GM12801 (cell line): ENCODE data around the gene SGCD.

ENCODE experiments used
- TF ChIP-seq, protein P1 (sequence below): IDR thresholded peaks from one replicate; pipeline ENCODE4 v1.5.1; 2011; ENCODE audit warnings: control low read depth; ENCODE audit not compliant: insufficient read length; ENCODE audit errors: extremely low read depth

The SGCD gene

DNA sequence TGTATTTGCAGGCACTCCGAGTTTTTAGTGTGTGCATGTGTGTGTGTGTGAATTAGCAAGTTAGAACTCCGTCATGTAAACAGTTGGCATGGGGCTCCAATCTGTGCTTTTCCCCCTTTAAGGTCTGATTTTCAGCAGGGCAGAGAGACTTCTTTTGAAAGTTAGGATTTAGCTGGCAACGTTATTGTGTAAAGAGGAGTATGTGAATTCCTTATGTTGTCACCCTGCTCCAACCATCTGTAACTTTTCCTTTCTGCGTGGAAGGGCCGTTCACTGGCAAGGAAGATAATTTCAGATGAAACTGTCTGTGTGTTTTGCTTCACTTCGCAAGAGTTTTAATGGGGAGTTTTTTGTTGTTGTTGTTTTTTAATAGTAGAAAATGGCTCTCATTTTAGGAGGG, 332 bp downstream of the SGCD start:
- TF ChIP-seq, protein P1, sequence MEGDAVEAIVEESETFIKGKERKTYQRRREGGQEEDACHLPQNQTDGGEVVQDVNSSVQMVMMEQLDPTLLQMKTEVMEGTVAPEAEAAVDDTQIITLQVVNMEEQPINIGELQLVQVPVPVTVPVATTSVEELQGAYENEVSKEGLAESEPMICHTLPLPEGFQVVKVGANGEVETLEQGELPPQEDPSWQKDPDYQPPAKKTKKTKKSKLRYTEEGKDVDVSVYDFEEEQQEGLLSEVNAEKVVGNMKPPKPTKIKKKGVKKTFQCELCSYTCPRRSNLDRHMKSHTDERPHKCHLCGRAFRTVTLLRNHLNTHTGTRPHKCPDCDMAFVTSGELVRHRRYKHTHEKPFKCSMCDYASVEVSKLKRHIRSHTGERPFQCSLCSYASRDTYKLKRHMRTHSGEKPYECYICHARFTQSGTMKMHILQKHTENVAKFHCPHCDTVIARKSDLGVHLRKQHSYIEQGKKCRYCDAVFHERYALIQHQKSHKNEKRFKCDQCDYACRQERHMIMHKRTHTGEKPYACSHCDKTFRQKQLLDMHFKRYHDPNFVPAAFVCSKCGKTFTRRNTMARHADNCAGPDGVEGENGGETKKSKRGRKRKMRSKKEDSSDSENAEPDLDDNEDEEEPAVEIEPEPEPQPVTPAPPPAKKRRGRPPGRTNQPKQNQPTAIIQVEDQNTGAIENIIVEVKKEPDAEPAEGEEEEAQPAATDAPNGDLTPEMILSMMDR = no peak

- TF ChIP-seq, protein P1 = no peak
These were observed 1.2 kb downstream of the SGCD start for GRCh38 chr5:156328161-156328560.

DNA sequence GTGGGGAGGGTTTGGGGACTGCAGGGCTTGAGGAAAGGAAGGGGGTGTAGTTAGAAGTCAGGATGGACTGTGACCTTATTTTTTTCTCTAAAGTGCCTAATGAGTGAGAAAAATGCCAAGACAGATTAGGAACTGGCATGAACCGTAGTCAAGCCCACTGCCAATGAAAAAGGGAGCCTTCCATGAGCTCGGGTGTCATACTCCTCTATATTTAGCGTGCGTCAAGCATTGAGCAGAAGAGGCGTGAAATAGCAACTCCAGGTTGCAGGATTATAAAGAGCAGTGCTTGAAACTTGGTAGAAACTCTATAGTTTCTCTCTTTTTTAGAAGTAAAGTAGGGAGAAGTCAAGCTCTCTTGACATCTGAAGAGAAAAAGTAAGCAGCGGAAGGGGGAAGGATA, 1.8 kb downstream of the SGCD start:
- TF ChIP-seq, protein P1 = no peak

GRCh38 chr5:156329171-156329611, 2.2 kb downstream of the SGCD start:
- TF ChIP-seq, protein P1 = no peak

- TF ChIP-seq, protein P1 = no peak
These were observed 3.3 kb downstream of the SGCD start for GRCh38 chr5:156330141-156330870.

GRCh38 chr5:156331181-156331580, 4.2 kb downstream of the SGCD start:
- TF ChIP-seq, protein P1 = no peak

DNA sequence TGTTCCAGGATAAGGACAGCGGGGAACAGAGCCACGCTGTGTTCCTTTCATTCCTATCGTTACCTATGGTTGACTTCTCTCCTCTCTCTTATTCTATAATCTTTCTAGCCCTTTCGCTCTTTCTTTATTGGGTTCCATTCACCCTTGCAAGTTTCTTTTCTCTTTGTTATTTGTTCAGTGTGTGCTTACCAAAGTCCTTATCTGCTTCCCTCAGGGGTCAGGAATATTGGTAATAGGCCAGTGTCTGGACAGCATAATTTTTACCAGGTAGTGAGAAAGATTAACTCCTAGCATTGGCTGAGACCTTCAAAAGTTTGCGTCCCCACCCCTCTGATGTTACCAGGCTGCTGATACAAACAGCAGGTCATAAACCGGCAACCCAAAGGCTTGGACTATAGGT, 4.9 kb downstream of the SGCD start:
- TF ChIP-seq, protein P1 = no peak
